GM18951 (cell line): ENCODE results near the gene PRRT1.
"Not testable (repeated sequence)": the region's sequence is repeated elsewhere in the genome, so short reads cannot be mapped to it uniquely, and the experiment has no call there.

ENCODE experiments used
- POLR2A ChIP-seq: IDR thresholded peaks from 4 replicates; pipeline ENCODE4 v1.6.1; 2011; ENCODE audit warnings: mild to moderate bottlenecking; ENCODE audit not compliant: insufficient read length, insufficient read depth; ENCODE audit errors: extremely low read depth
- in situ Hi-C: fragments of 300-500 bp; cut with MboI; formaldehyde crosslinking; loops from one replicate; pipeline ENCODE4 v1.12.0; 2022; ENCODE audit warnings: low sequenced_read_pairs, mixed read lengths, inconsistent platforms; ENCODE audit not compliant: unreplicated experiment

The PRRT1 gene

GRCh38 chr6:32146687-32147086, 5.1 kb downstream of the PRRT1 start:
- TF ChIP-seq POLR2A = no peak
- in situ Hi-C loops = no loop called here

- no peak for TF ChIP-seq POLR2A
- in situ Hi-C loops = no loop called here
Measured at GRCh38 chr6:32146287-32146686, 5.5 kb downstream of the PRRT1 start.

GRCh38 chr6:32144238-32144637, 7.5 kb downstream of the PRRT1 start:
- in situ Hi-C loops = not testable (repeated sequence)

DNA sequence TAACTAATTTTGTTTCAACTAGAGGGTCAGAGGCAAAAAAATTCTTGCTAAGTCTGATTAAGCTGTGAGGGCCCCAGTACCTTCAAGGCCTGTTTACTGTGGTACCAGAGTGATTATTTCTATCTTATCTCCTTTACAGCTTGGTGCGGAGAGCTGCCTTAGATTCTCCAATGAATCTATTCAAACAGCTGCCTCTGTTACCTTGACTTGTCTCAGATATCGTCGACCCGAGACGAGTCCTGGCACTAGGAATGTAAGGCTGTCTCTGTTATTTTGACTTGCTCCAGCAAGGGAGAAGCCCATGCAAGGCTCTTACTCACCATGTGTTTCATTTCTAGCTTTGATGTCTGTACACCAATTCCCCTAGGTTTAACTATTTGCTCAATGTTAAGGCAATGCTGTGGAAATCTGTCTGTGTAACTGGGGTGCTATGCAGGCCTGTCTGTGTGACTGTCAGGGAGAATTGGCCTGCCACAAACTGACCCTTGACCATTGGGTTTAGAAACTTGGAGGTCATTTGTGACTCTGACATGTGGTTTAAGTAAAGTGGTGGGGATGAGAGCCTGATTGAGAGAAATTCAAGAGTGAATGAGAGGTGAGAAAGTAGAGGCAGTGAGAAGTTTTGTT, 11.2 kb downstream of the PRRT1 start:
- in situ Hi-C loops = no loop called here
- TF ChIP-seq POLR2A = no peak

GRCh38 chr6:32139590-32139989, 12.1 kb downstream of the PRRT1 start:
- no peak for TF ChIP-seq POLR2A
- in situ Hi-C loops = no loop called here

DNA sequence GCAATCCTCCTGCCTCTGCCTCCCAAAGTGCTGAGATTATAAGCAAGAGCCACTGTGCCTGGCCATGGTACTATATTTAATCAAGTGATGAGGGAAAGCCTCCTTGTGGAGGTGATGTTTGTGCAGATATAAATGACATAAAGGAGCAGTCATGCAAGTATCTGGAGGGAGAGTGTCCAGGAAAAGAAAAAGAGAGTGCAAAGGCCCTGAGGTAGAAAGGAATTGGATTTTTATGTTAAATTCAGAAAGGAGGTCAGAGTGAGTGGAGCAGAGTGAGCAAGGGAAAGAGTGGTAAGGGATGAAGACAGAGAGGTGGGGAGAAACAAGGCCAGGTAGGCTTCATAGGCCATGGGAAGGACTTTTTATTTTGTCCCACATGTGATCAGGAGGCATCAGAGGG, 14.3 kb downstream of the PRRT1 start:
- TF ChIP-seq POLR2A = no peak
- in situ Hi-C loops = no loop called here

GRCh38 chr6:32133786-32134185, 18.0 kb downstream of the PRRT1 start:
- in situ Hi-C loops = no loop called here
- TF ChIP-seq POLR2A = no peak

DNA sequence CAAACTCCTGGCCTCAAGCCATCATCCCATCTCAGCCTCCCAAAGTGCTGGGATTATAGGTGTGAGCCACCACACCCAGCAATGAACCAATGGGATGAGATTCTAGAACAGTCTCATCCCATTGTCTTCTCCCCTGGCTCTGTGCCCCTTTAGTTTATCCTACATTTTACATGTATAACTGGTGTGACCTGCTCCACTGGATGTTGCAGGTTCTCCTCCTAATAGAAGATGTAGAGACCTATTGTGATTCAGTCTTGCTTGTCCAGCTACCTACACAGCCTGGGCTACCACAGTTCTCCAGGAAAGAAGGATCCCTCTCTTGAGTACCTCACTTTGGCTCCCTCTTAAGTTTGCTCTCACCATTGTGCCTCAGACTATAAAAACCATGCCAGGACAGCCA, 19.6 kb downstream of the PRRT1 start:
- TF ChIP-seq POLR2A = no peak
- in situ Hi-C loops = no loop called here

DNA sequence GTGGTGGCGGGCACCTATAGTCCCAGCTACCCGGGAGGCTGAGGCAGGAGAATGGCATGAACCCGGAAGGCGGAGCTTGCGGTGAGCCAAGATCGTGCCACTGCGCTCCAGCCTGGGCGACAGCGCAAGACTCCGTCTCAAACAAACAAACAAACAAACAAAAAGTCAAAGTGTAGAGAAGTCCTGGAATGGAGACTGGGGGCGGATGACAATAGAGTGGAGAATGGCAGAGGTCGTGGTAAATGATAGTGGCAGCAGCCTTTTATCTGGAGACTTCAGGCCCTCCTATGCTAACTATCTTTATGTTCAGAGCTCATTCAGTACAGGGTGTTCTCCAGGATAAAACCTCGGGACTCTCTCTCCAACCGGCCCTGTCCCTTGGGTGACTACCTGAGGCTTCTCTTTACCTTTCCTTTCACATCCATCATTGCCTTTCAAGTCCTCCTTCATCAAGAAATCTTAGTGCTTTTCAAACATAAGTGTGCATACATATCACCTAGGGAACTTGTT, 20.2 kb downstream of the PRRT1 start:
- no peak for TF ChIP-seq POLR2A
- in situ Hi-C loops = no loop called here

DNA sequence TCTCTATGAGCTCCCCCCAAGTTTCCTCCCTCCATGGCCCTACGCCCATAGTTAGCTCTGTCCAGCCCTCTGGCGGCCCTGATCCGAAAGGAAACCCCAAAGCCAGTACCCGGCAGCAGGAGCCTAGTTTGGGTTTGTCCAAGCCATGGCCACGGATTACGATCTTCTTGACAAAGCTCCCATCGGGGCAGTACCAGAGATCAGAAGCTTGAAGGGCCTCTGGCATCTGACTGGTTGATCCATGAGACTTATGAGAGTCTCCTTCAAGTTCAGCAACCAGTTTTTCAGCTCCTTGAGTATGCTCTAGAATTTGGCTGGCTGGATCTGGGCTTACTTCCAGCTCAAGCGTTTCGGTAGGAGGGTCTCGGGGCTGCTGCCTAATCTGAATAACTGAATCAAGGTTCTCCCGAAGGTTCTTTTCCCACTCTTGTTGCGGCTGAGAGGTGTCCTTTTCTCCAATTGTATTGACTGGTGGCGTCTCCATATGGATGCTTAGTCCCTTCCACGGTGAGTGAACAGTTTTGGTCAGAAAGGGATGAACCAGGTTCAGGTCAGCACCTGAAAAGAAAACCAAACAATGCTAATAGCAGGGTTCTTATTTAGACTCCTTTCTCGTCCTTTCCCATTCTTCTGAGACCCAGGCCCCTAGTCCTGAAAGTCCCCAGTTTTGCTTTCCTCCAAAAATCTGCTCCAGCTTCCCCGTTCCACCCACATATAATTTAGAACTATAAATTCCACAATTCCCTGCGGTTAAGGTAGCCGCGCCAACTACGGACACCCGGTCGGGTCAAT, 22.2 kb downstream of the PRRT1 start:
- in situ Hi-C loops = no loop called here
- TF ChIP-seq POLR2A = no peak

- in situ Hi-C loops = no loop called here
- no peak for TF ChIP-seq POLR2A
Measured at GRCh38 chr6:32128751-32129296, 22.9 kb downstream of the PRRT1 start.

DNA sequence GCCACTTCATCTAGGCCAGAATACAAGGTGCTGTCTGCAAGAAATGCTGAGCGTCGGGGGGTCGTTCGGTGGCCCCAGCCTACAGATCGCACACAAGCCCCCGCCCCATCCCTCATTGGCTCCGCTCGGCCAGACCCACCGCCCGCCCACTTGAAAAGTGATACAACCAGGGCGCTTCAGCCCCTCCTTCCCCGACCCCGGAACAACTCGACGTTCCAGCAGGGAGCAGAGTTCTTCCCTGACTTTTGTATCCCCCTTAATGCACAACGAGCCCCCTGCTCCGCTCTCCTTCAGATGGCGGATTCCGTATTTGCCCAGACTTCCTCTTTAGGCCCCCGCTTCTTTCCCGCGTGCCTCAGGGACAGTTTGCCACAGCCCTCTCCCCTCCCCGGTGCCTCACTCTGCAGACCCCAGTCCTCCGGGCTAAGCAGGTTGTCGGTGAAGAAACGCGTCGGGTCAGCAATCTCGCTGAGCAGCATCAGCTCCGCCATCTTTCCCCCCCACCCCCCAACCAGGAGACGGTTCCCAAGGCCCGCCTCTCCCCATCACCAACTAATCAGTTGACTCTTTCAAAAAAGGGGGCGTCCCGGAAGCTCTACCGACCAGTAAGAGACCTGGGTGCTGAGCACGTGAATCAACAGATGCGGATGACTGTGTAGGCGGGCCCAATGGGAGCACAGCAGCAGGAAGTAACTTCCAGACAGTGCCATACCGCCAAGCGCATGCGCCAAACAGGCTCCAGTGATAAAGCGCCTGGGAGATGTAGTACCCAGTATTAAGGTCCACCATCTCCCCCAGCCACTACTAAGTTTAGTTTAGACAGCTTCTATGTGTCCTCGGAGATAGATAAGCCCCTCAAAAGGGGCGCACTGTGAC, 23.8 kb downstream of the PRRT1 start, which contains the start of gene ATF6B:
Gene ATF6B, minus strand, starts transcription at position 530 of the 876 bp plus-strand sequence. Its CDS starts 39 bp downstream, at position 491.
- in situ Hi-C loops = no loop called here
- TF ChIP-seq POLR2A = peak; percentile 75

- in situ Hi-C loops = no loop called here
- TF ChIP-seq POLR2A = no peak
Measured at GRCh38 chr6:32127409-32127716, 24.4 kb downstream of the PRRT1 start.

DNA sequence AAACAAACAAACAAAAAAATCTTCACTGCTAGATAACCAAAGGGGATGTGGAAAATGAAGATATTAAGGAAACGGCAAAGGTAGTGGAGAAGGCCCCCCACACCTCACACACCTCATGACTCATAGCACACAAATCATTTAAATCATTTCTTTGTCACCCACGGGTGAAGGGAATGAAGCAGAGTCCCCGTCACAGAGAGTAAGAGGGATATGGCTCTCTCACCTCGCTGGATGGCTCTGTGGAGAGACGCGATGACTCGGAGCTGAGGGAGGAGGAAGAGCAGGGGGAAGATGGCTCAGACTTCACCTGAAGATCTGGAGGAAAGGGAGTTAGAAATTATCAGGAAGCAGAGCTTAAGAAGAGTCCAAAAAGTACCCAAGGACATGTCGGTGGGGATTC, 24.9 kb downstream of the PRRT1 start:
- in situ Hi-C loops = no loop called here

More for the DNA sequence above, 24.9 kb downstream of the PRRT1 start:
- no peak for TF ChIP-seq POLR2A
